GM13977 (cell line): ENCODE measurements around the gene KLHL40.

Source experiments
- DNase-seq: peaks from one replicate; pipeline ENCODE4 v3.0.0; 2012; ENCODE audit warnings: low spot score
- CTCF ChIP-seq: IDR thresholded peaks from 2 replicates; pipeline ENCODE4 v1.5.1; 2012; ENCODE audit warnings: mild to moderate bottlenecking, control low read depth; ENCODE audit not compliant: insufficient read depth; ENCODE audit errors: extremely low read depth, missing control alignments
- in situ Hi-C: fragments of 300-500 bp; cut with MboI; formaldehyde crosslinking; loops from one replicate; pipeline ENCODE4 v1.12.0; 2022; ENCODE audit warnings: low sequenced_read_pairs, low pct_unique_long_range_greater_than_20kb, mixed read lengths, inconsistent platforms; ENCODE audit not compliant: unreplicated experiment

Gene KLHL40

DNA sequence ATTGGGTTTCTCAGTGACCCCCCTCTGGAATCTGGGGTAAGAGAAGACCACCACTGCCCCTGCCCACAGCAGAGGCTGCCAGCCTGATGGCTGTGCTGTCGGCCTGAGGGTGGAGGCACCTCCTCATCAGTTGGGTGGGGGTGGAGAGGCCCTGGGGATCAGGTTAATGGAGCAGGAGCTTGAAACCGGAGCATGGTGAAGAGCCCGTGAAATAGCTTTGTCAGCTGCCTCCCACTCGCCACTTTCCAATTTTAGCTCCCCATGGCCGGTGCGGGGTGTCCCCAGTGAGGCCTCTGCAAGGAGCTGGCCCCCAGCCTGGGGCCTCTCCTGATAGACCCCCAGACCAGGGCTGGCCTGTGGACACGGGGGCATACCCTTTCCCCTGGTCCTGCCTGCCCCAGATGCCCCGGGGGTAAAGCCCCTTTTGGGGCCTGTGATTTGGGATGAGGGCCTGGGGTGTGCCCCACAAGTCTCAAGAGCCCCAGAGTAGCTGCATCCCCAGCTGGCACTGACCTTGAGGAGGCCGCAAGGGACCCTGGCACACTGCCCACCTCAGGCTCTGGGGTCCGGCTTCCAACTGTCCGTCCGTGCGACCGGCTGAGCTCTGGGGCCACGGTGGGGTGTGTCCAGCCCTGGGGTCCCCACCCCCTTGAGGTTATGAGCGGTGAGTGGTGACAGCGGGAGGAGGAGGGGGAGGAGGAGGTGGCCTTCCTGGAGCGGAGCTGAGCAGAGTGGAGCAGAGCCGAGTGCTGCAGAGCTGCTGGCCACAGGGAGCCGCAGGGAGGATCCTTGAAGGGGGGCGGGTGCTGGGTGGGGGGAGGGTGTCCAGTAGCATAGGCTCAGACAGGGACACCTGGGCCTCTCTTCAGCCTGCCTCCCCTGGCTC, 17.0 kb downstream of the KLHL40 start, which contains the start of gene HHATL:
Gene HHATL (minus strand): TSS at position 733 of the 886 bp plus-strand sequence. CDS start 1,972 bp downstream, outside the sequence.
- TF ChIP-seq CTCF, result no peak
- in situ Hi-C loops, result no loop called here
- DNase-seq, result no peak

DNA sequence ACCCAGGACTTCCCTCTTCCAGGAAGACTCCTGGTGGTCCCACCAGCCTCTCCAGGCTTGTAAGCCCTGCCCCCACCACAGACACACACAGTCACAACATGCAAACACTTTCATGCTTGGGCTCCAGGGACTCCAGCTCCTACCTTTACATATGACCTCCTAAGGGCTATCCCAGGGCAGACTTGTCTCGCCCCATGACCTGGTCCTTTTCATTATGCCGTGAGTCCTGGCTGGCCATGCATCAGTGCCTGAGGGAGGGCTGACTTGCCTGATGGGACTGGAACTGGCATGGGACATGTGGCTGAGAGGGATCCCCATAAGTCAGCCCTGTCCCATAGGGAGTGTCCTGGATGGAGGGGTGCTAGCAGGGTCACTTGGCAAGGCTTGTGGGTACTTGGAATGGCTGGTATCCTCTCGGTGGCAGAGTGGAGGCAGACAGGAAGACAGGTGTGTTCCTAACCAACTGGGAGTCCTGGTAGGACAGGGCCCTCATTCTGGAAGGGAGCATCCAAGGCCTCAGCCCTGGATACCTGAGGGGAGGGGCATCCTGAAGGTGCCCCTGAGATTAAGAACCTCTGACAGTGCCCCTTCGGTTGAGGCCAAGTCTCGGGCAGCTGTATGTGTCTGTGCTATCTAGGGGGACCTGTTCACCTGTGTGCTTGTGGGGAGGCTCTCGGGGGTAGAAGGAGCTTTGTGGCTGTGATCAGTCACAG, 17.8 kb downstream of the KLHL40 start:
- in situ Hi-C loops, result no loop called here
- TF ChIP-seq CTCF, result no peak
- no peak for DNase-seq

GRCh38 chr3:42703695-42704025, 18.3 kb downstream of the KLHL40 start:
- no peak for DNase-seq
- in situ Hi-C loops, result no loop called here
- TF ChIP-seq CTCF, result no peak

DNA sequence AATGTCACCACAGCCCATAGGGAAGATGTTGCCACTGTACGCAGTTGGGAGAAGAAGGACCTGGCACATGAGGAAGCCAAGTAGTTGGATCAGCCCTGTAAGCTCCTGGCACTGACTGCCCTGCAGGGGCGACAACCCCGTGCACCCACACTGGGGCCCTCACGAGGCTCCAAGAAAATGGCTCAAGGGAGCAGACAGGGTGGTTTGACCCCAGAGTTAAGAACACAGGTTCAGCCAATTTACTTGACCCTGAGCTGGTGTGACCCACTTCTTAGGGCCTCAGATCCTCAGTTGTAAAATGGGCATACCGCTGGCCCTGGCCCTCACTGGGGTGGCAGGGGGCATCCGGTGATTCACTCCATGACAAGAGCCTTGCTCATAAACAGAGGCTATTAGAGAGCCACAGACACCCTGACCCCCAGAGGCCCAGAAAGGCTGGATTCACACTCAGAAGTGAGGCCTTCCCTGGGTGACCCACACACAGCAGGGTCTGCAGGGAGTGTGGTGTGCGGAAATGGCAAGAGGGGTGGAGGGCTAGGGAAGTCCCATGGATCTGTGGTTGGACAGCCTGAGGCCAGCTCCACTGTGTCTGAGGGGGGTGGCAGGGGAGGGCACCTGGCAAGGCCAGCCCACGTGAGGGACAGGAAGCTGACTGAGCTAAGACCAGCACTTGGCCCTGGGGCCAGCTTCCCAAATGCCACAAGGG, 19.0 kb downstream of the KLHL40 start:
- TF ChIP-seq CTCF, result no peak
- in situ Hi-C loops, result no loop called here
- DNase-seq, result no peak

DNA sequence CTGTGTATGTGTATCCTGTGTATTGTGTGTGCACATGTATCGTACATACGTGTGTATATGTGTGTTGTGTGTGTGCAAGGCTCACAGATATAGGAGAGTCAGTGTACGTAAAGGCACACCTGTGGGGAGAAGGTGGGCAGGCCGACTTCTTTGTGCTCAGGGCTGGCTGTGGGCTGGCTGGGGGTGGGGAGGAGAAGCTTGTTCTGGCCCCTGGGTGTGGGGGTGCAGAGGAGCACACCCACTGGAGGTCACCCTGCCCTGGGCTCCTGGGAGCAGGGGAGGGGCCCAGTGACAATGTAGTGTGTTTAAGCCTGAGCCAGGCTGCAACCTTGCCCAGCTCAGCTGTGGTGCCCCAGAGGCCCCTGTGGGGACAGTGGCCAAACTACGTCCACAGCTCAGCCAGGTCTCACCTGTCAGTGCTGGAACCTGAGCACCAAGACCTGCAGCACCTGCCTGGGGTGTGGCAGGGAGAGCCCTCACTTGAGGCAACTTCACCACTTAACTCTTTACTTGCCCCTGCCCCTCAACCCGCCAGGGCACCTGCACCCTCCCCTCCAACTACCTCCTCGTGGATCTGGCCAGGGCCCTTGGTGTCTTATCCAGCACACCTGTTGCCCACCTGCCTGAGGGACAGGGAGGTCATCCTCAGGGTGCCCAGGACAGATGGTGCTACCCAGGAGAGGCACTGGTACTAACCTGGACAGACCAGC, 19.9 kb downstream of the KLHL40 start:
- no peak for DNase-seq
- in situ Hi-C loops, result no loop called here
- no peak for TF ChIP-seq CTCF
